Right renal pelvis (tissue), 4 donors: ENCODE measurements around the gene PAEP. TPM values are rescaled to one million over a fixed set of nuclear protein-coding genes. Genes with fewer than 3 reads are reported as not detected.

ENCODE experiments used
- DNase-seq, 4 donors: peaks; one replicate each; pipeline ENCODE4 v3.0.0-alpha.2; 2013; ENCODE audit warnings: low read depth in 4 of 4, low spot score in 3 of 4, missing footprints in 1 of 4
- polyA plus RNA-seq, 4 donors: library from polyadenylated mRNA; unstranded; fragments of 120-200 nt; gene quantifications; one replicate each; pipeline ENCODE4 v1.2.1, GENCODE V29; 2013; ENCODE audit not compliant: insufficient read length in 4 of 4

PAEP gene
- polyA plus RNA-seq, 4 donors, result 0.12 TPM; not detected in 3

GRCh38 chr9:135574331-135574730 lies 12.8 kb downstream of the PAEP start:
- DNase-seq, result no peak

- no peak for DNase-seq
These were observed 13.4 kb downstream of the PAEP start for GRCh38 chr9:135574943-135575342.

- DNase-seq, result no peak
These were observed 14.6 kb downstream of the PAEP start for GRCh38 chr9:135575995-135576631.

- DNase-seq, result no peak
These were observed 15.7 kb downstream of the PAEP start for GRCh38 chr9:135577256-135577655.

- DNase-seq, result no peak
These were observed 17.8 kb downstream of the PAEP start for GRCh38 chr9:135579356-135579755.

- no peak for DNase-seq
These were observed 18.5 kb downstream of the PAEP start for GRCh38 chr9:135579889-135580660.

GRCh38 chr9:135580664-135581380 lies 19.3 kb downstream of the PAEP start:
- DNase-seq, result no peak

- no peak for DNase-seq
These were observed 20.3 kb downstream of the PAEP start for GRCh38 chr9:135581636-135582426.

- no peak for DNase-seq
These were observed 21.0 kb downstream of the PAEP start for GRCh38 chr9:135582541-135582940.

- no peak for DNase-seq
These were observed 21.6 kb downstream of the PAEP start for GRCh38 chr9:135582966-135583687.

- DNase-seq, result no peak
These were observed 22.1 kb downstream of the PAEP start for GRCh38 chr9:135583688-135584011.

- DNase-seq, result no peak
These were observed 22.8 kb downstream of the PAEP start for GRCh38 chr9:135584371-135584770.

- DNase-seq, result no peak
These were observed 23.4 kb downstream of the PAEP start for GRCh38 chr9:135584934-135585333.

- DNase-seq, result no peak
These were observed 25.1 kb downstream of the PAEP start for GRCh38 chr9:135586601-135587109.

GRCh38 chr9:135587658-135588057 lies 26.1 kb downstream of the PAEP start:
- DNase-seq, result no peak

- no peak for DNase-seq
These were observed 26.8 kb downstream of the PAEP start for GRCh38 chr9:135588371-135588770.

GRCh38 chr9:135588886-135589595 lies 27.5 kb downstream of the PAEP start:
- DNase-seq, result no peak

- no peak for DNase-seq
These were observed 28.3 kb downstream of the PAEP start for GRCh38 chr9:135589596-135590485.
